A673 (cell line): Measurements from ENCODE around the gene MPZL1. TPM values are rescaled to one million over a fixed set of nuclear protein-coding genes. Genes with fewer than 3 reads are reported as not detected.
"Not testable (repeated sequence)": the region's sequence is repeated elsewhere in the genome, so short reads cannot be mapped to it uniquely, and the experiment has no call there.

Experiments used
- BruUV-seq: library from RNA; stranded (reverse); fragments of 400-500 nt; replicated peaks from 2 replicates; lab custom pipeline; 2021; lab: Mats Ljungman, UMichigan
- CTCF ChIA-PET: fragments of 300-600 bp; sonication (Branson Sonifier 250); formaldehyde crosslinking; loops from one replicate; lab custom pipeline; 2022; ENCODE audit warnings: antibody characterized with exemption; lab: Charles Lee
- POLR2A ChIA-PET: fragments of 300-600 bp; sonication (Branson Sonifier 250); formaldehyde crosslinking; loops from one replicate; lab custom pipeline; 2022; ENCODE audit warnings: antibody characterized with exemption; ENCODE audit not compliant: low non-redundant PET; lab: Charles Lee
- DNase-seq: peaks from one replicate; pipeline ENCODE4 v3.0.0-alpha.2; 2015; ENCODE audit warnings: low spot score
- H3K27ac ChIP-seq: fragments of 200-600 bp; sonication (generic); 2 replicates; pipeline ENCODE4 v1.5.1; 2016; ENCODE audit warnings: mixed run types, low read depth, mild to moderate bottlenecking, mixed read lengths, antibody characterized with exemption, low read length; ENCODE audit not compliant: poor library complexity, severe bottlenecking
- H3K27me3 ChIP-seq: fragments of 200-600 bp; sonication (generic); replicated peaks from 2 replicates; pipeline ENCODE4 v1.6.1; 2017; ENCODE audit warnings: mixed run types, low read depth, mild to moderate bottlenecking, mixed read lengths, antibody characterized with exemption, low read length; ENCODE audit not compliant: insufficient read depth, poor library complexity
- H3K36me3 ChIP-seq: fragments of 200-600 bp; sonication (generic); 2 replicates; pipeline ENCODE4 v1.6.1; 2016; ENCODE audit warnings: mixed run types, mild to moderate bottlenecking, mixed read lengths, antibody characterized with exemption, low read length; ENCODE audit not compliant: insufficient read depth, poor library complexity, severe bottlenecking
- H3K4me1 ChIP-seq: fragments of 200-600 bp; sonication (generic); 2 replicates; pipeline ENCODE4 v1.6.1; 2017; ENCODE audit warnings: mixed run types, mild to moderate bottlenecking, mixed read lengths, antibody characterized with exemption, low read length; ENCODE audit not compliant: insufficient read depth, poor library complexity, severe bottlenecking
- H3K4me3 ChIP-seq: fragments of 200-600 bp; sonication (generic); 2 replicates; pipeline ENCODE4 v1.5.1; 2016; ENCODE audit warnings: low read depth, mixed run types, mild to moderate bottlenecking, mixed read lengths, low read length; ENCODE audit not compliant: poor library complexity, severe bottlenecking
- H3K9me3 ChIP-seq: fragments of 200-600 bp; sonication (generic); 2 replicates; pipeline ENCODE4 v1.6.1; 2016; ENCODE audit warnings: mixed run types, low read depth, mild to moderate bottlenecking, mixed read lengths, antibody characterized with exemption, low read length; ENCODE audit not compliant: poor library complexity, severe bottlenecking
- CTCF ChIP-seq: fragments of 300-800, 200-600 bp; sonication (generic); conservative IDR thresholded peaks from 2 replicates; pipeline ENCODE4 v1.5.1; 2017; ENCODE audit warnings: low read depth, mild to moderate bottlenecking, antibody characterized with exemption, low read length, moderate library complexity, mixed read lengths
- EZH2 ChIP-seq: fragments of 200-600 bp; sonication (generic); IDR thresholded peaks from 2 replicates; pipeline ENCODE4 v1.6.1; 2017; ENCODE audit warnings: borderline replicate concordance, low read depth, mild to moderate bottlenecking, mixed read lengths, antibody characterized with exemption, low read length; ENCODE audit not compliant: poor library complexity, severe bottlenecking
- intact Hi-C: fragments of 100-400 bp; cut with micrococcal nuclease; formaldehyde crosslinking; loops from one replicate; pipeline ENCODE4 v1.10.0; 2022; ENCODE audit not compliant: unreplicated experiment
- total RNA-seq: library from RNA; stranded (reverse); gene quantifications from 2 replicates; pipeline ENCODE4 v1.2.3, GENCODE V29; 2021

MPZL1 gene
- total RNA-seq, 1 experiment from 2014 or later = 87.8 TPM

GRCh38 chr1:167737169-167737568 lies 15.4 kb downstream of the MPZL1 start:
- Histone ChIP-seq H3K4me3 (no peak overlapping the region), H3K27ac (no peak overlapping the region), H3K9me3 (no peaks in the 10 kb centered on the region), H3K36me3 (no peaks in the 10 kb centered on the region), H3K4me1 (peaks cover 12% of the 10 kb centered on the region), H3K27me3 (no peaks in the 10 kb centered on the region)
- DNase-seq = no peak
- intact Hi-C loops = no loop called here
- TF ChIP-seq EZH2 (no peak), CTCF (no peak)
- ChIA-PET POLR2A (interaction anchor here (0.7 kb wide), 1 partner anchor 29 kb away, joined by 3 read pairs; no protein-coding TSS in a partner anchor), CTCF (no interaction called here)
- no TSS peak for BruUV-seq

- DNase-seq = no peak
- intact Hi-C loops = no loop called here
- POLR2A ChIA-PET = no interaction called here
- TF ChIP-seq EZH2 (no peak), CTCF (no peak)
- BruUV-seq = no TSS peak
- no peaks in the 10 kb centered on the region for H3K27me3 ChIP-seq
- H3K36me3 ChIP-seq = no peaks in the 10 kb centered on the region
- H3K4me3 ChIP-seq = no peak overlapping the region
- no peaks in the 10 kb centered on the region for H3K9me3 ChIP-seq
- peaks cover 12% of the 10 kb centered on the region for H3K4me1 ChIP-seq
- CTCF ChIA-PET = no interaction called here
- no peak overlapping the region for H3K27ac ChIP-seq
These were observed 16.4 kb downstream of the MPZL1 start for GRCh38 chr1:167738158-167738557.

DNA sequence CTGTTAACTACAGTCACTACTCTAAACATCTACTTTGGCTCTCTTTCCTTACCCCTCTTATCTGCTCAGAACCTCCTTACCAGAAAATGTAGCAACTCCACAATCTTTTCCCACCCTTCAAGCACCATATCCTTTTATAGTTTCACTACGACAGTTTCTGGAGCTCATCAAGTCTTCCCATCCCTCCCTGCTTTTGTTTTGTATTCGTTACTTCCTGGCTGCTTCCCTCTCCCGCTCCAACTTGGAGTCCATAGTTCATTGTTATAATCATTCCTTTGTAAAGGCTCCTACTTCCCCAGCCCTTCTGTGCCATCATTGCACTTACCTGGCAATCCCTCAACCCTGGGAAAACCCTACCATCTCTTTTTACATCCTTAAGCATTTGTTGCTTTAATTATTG lies 18.0 kb downstream of the MPZL1 start:
- no peak for DNase-seq
- no peak overlapping the region for H3K4me3 ChIP-seq
- intact Hi-C loops = no loop called here
- H3K27me3 ChIP-seq = no peaks in the 10 kb centered on the region
- H3K36me3 ChIP-seq = no peaks in the 10 kb centered on the region
- no TSS peak for BruUV-seq
- H3K27ac ChIP-seq = no peak overlapping the region
- ChIA-PET CTCF (no interaction called here), POLR2A (no interaction called here)
- H3K9me3 ChIP-seq = no peaks in the 10 kb centered on the region
- H3K4me1 ChIP-seq = peaks cover 5% of the 10 kb centered on the region
- no peak for TF ChIP-seq CTCF
- TF ChIP-seq EZH2 = no peak

GRCh38 chr1:167741103-167741502 lies 19.3 kb downstream of the MPZL1 start:
- DNase-seq, BruUV-seq, H3K4me1 ChIP-seq, H3K4me3 ChIP-seq, H3K27ac ChIP-seq, intact Hi-C loops, CTCF ChIA-PET, H3K27me3 ChIP-seq, H3K36me3 ChIP-seq, H3K9me3 ChIP-seq: not testable (repeated sequence)
- POLR2A ChIA-PET = interaction anchor here (0.6 kb wide), 1 partner anchor 156 kb away, joined by 6 read pairs; no protein-coding TSS in a partner anchor

- POLR2A ChIA-PET, CTCF ChIA-PET, H3K27ac ChIP-seq, BruUV-seq, H3K27me3 ChIP-seq, intact Hi-C loops, H3K4me3 ChIP-seq, H3K4me1 ChIP-seq, DNase-seq, H3K9me3 ChIP-seq, H3K36me3 ChIP-seq: not testable (repeated sequence)
These were observed 20.7 kb downstream of the MPZL1 start for GRCh38 chr1:167742392-167743057.
